ENCODE data around the gene AANAT.

Gene AANAT

DNA sequence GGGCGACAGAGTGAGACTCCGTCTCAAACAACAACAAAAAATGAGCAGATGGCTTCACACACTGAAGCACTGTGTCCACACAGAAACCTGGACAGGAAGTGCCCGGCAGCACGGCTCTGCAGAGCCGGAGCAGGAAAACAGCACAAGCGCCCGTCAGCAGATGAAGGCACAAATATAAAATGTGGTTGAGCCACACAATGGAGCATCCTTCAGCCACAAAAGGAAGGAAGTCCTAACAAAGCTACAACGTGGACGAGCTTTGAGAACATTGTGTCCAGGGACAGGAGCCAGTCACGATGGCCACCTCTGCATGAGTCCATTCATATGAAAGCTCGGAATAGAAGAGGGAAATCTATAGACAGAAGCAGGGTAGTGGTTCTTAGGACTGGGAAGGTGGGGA is 18.2 kb downstream of the AANAT start:
- DNase-seq (ENCODE audit: insufficient read length, low spot score) = no peak
- no peak for FAIRE-seq

DNA sequence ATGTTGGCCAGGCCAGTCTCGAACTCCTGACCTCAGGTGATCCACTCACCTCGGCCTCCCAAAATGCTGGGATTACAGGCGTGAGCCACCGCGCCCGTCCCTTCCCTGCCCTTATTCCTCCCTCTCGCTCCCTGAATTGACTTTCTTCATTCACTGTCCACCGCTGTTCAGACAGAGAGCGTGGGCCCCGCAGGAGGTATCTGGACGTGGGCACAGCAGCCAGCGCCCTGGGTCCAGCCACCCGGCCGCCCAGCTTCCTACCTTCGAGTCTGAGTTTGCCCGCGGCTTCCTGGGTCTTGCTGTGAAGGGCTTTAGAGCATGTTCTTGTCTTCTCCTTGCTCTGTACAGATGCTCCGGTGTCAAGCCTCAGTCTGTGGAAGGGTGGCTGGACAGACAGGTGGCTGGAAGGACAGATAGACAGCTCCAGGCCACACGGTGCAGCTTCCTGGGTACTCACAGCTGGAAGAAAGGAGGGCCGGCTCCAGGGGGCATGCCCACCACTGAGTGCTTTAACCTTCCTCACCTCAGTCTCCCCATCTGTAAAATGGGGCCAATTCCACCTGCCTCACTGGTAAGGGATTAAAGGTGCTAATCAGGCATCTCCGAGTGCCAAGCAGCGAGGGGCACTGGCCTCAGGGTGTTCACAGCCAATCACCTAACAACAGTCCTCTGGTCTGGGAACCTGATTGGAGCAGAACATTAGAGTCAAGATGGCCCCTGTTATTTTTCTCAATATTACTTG is 20.2 kb downstream of the AANAT start:
- FAIRE-seq (no peak), DNase-seq (ENCODE audit: insufficient read length, low spot score) (no peak)

DNA sequence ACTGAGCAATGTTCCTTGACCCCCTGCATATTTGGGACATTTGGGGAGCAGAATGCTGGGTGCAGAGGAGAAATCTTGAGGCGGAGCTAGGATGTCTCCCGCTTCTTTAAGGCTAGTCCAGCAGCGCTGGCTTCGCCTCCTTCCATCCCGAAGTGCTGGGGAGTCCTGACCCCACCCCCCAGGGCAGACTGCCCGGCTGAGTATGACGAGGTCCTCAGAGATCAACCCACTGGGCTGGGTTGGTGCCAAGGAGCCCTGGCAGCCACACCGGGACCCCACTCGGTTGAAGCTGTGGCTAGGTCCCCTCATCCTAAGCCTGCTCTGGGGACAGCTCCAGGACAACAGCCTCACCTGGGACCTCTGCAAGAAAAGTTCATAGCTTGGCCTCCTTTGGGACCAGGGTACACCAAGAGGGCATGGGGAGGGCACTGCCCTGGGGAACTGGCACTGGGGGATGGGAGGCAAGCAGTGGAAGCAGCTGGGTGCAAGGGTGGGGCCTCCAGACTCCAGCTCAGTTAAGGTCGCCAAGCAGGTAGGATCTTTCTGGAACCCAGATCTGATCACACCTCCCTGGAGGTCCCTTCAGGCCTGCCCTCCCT is 22.8 kb downstream of the AANAT start:
- DNase-seq (ENCODE audit: insufficient read length, low spot score) = no peak

DNA sequence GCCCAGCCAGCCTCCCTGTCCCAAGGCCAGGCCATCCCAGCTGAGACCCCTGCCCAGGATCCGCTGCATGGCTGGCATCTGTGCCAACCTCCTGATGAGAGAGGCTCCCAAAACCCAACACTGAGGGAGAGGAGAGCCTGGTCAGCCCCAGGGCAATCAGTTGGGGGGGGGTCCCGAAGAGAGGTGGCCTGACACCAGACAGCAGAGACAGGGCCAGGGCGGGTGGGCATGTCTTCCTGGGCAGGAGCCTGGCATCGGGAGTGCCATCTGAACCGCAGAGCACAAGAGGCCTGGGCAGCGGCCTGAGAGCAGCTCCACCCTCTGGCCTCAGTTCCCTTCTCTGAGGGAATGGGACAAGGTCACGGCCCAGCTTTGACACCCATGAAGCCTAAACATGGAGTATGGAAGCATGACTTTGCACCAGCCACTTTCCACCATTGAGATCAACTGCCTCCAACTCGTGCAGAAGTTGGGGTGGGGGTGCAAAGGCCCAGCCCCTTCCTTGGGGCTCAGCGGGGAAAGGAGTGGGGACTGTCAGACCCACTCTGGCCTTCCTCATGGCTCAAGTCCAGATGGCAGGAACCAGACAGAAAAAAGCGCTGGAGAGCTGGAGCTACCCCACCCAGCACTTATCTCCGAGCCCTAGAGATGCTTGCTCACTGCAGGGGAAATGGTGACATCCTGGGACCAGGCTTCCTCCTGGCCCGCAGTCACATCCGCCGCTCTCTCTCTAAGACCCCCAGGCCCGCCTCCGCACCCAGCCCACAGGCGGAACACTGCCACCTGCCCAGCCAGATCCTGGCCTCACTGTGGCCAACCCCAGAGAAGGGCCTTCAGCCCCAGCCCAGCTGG is 24.1 kb downstream of the AANAT start:
- FAIRE-seq = no peak
- DNase-seq (ENCODE audit: insufficient read length, low spot score) = no peak

More for the DNA sequence above, 22.8 kb downstream of the AANAT start:
- no peak for FAIRE-seq

DNA sequence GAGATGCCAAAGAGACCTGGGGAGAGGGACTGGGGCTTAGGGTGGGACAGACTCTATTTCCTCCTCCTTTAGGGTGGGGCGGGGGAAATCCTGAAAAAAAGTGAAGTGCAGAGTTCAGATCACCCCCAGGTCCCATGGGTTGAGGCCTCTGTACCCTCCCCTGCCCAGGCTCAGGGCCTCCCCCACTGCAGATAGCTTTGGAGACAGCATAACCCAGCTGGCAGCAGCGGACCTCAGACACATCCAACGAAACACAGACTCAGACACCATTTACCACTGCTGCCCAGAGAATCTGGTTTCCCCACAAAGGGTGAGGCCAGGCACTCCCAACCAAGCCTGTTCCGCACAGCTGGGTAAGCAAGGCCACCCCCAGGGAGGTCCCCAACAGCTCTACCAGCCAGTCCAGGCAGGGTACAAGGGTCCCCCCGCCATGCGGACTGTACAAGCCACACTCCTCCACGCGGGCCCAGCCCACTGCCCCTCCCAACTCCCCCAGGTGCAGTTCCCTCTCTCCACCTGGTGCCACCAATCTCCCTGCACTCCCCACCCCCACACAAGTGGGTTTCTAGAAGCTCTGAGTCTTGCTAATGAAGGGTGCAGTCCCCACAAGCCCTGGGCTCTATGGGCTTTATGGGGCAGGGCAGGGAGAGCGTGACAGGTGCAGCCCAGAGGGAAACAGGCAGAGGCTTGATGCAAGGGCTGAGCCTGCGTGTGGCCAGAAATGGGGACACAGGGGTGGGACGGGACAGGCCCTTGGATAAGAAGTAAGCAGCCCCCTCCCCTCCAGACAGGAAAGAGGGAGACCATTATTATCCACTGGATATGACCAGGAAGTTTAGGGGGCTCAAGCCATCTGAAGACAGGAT is 25.0 kb downstream of the AANAT start:
- DNase-seq (ENCODE audit: insufficient read length, low spot score) (peak; percentile 44), FAIRE-seq (peak; percentile 98)

DNA sequence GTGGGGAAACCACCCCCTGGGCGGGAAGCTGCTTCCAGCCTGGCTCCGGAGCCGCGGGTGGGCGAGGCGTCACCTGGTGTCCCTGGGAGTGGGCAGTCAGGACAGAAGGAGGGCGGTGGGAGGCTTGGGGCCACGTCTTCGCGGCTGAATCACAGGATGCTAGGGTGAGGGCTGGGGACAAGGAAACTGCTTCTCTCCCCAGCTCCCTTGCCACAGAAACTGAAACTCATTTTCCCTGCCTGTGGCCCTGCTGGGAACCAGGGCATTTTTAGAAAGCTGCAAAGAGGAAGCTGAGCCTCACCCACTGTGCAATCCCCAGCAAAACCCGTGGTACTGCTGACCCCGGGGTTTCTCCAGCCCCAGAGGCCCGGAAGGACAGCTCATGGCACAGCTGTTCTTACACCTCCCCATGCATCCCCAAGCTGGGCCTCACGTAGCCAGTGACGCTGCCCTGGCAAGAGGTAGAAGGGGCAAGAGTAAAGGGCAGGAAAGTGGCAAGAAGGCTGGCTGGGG is 25.6 kb downstream of the AANAT start:
- DNase-seq (ENCODE audit: insufficient read length, low spot score) (peak; percentile 50), FAIRE-seq (no peak)

DNA sequence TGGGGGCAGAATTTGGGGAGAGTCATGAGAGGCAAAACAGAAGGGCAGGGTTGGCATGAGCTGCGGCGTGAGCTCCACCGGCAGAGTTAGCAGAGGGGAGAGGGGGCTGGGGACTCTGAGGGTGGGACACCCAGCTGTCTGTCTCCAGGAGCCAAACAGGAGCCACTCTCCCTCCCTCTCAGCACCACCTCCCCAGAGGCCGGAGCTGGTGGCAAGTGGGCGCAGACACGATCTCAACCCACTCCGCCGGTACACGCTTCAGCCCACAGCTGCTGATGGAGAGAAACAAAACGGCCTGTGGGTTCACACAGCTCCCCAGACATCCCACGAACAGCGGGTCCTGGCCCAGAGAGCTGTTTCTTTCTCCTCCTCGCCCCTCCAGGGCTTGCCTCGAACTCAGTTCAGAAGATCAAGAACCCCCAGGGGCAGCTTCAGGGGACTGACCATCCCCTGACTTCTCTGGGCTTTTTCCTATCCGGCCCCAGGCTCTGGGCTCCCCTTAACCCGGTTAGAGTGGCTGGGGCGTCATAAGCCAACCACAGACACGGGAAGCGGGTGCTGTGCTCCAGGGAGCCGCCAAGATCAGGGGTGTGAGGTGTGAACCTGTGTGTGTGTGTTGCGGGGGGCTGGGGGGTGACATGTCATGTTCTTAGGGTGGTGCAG is 26.2 kb downstream of the AANAT start:
- DNase-seq (ENCODE audit: insufficient read length, low spot score) = no peak
- FAIRE-seq = peak; percentile 67

DNA sequence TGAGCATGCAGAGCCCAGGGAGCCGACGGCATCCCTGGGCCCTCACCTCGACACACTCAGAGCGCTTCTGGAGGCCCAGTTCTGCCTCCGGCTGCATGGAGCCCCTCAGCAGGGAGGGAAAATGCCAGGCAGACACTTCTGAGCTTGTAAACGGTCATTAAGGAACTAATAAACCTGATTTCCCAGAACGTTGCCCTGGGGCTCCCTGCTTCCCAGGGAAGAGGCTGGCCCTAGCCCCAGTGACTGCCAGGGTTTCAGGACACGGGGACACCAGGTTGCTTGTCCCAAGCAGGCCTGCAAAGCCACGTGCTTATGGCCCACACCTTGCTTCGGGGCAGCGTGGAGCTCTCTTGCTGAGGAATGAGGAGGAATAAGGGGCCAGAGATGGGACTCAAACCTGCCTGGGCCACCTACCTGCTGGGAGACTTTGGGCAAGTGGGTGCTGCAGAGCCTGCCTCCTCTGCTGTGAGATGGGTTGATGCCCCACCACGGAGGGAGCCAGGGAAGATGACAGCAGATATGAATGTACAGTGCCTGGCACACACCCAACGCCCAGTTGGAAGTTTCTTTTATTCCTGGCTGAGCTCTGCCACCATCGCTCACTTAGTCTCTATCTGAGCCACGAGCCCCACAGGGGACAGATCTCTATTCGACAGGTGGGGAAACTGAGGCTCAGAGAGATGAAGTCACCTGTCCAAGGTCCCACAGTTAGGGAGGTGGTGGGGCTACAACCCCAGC is 28.4 kb downstream of the AANAT start:
- FAIRE-seq = no peak

DNA sequence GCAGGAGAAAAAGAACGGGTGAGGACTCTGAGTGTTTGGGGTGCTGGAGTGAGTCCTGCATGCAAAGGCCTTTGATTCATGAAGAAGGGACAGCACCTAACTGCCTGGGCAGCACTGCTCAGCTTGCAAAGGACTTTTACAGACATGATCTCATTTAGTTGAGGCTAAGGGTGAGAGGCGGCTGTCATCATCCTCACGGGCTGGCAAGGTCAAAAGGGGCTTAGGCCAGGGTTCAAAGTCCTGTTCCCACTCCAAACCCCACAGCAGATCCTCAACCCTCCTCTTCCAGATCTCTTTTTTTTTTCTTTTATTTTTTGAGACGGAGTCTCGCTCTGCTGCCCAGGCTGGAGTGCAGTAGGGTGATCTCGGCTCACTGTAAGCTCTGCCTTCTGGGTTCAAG is 29.1 kb downstream of the AANAT start:
- FAIRE-seq (no peak), DNase-seq (ENCODE audit: insufficient read length, low spot score) (no peak)

More for the DNA sequence above, 28.4 kb downstream of the AANAT start:
- no peak for DNase-seq (ENCODE audit: insufficient read length, low spot score)

DNA sequence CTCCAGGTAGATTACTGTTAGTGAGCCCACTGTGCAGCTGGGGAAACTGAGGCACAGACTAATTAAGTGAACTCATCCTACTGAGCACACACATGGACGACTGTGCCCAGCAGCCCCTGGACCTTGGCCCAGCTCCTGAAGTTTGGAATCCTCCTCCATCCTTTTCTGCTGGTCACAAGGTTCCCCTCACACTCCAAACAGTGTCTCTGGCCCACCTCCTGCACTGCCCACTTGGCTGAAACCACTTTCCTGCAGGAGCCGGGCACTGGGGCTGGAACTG is 30.2 kb downstream of the AANAT start:
- FAIRE-seq (no peak), DNase-seq (ENCODE audit: insufficient read length, low spot score) (no peak)

DNA sequence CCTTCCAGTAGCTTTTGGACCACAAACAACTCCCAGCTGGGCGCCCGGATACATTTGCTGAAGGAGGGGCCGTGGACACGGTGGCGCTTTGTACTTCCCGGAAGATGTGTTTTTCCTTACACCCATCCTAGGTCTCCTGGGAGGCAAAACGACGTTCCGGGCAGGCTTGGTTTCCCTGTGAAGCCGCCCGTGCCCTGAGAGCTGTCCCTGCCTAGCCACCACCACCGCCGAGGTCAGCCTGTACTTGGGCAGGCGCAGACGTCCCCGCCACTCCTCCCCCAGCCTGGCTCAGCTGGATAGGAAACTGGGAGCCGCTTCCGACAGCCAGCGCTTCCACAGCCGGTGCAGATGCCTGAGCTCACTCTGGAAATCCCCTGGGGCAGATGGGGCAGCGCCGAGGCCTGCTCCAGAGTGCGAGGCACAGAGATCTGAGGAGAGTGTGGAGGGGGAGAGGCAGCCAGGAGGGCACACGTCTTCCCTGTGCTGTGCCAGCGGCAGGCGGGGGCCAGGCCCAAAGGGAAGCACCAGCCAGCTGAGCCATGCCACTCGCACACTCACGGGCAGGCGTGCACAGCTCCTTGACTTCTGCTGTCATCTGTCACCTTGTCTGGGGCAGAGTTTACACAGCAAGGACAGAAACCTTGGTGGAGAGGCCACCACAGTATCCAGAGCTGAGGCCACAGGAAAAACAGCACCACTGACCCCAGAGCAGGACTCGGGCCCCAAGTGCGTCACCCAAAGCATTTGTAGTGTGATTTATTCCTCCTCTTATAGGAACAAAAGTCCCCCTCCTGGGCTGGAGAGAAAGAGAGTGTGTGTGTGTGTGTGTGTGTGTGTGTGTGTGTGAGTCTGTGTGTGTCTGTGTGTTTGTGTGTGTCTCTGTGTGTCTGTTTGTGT is 30.8 kb downstream of the AANAT start:
- no peak for DNase-seq (ENCODE audit: insufficient read length, low spot score)
- no peak for FAIRE-seq

DNA sequence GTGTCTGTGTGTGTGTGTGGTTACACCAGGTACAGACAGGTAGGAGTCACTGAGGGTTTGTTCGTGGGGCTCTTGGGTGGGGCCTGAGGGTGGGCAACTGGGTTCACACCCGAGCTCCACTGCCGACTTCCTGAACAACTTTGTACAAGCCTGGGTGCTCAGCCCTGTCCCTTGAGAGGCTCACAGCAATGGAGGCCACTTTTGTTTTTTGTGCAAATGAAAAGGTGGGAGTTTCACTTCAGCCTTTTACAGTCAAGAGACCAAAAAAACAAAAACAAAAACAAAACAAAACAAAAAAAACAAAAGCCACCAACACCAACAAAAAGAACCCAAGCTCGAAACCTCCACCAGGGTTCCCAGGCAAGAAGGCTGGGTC is 31.5 kb downstream of the AANAT start:
- peak; percentile 57 for DNase-seq (ENCODE audit: insufficient read length, low spot score)
- peak; percentile 93 for FAIRE-seq

DNA sequence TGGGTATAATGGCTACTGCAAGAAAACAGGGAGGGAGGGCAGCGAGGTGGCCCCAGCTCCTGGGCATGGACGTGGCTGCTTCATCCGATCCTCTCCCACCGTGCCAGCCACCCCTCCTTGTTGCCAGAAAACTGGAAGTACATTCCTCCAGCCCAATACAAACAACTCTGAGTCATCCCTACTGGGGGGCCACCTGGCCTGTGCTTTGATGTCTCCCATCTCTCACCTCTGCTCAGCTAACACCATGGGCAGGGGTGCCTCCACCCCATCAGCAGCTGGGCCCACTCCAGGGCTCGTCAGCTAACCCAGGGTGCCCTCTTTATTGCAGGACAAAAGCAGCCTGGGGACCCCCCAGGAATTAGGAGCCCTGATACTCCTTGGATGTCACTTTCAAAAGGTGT is 31.9 kb downstream of the AANAT start:
- DNase-seq (ENCODE audit: insufficient read length, low spot score) = no peak
- FAIRE-seq = no peak

DNA sequence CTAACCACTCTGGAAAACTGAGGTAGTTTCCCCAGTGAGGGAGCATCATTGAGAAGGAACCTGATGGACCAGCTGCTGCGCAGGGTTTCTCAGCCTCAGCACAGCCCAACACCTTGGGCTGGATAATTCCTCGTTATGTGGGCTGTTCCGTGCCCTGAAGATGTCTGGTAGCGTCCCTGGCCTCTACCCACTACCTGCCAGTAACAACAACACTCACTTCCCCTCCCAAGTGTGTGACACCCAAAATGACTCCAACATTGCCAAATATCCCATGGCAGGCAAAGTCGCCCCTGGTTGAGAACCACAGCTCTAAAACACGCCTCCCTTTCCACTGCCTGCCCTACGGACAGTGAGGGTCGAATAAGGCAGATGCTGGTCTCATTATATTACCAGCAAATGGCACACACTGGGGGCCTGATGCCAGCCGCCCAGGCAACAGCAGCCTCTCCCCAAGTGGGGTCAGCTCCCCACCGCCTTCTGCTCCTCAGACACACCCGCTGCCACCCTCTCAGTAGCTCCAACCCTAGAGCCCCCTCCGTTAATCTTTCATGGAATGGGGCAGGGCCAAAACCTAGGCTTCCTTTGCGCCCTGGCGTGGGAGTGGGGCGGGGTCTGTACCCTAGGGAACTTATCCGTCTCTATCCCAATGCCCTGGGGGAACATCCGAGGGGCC is 32.8 kb downstream of the AANAT start:
- DNase-seq (ENCODE audit: insufficient read length, low spot score) (no peak), FAIRE-seq (no peak)

DNA sequence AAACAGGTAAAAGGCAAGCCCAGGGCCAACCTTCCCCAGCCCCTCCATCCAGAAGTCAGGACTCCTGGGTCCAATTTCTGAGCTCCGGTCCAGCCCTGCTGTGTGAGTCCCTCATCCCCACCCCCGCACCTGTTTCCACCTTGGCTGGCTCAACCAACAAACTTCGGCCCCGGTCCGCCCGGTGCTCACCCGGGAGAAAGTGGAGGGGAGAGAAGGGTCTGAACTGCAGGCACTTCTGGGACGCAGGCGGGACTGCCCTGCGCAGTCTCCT is 33.3 kb downstream of the AANAT start:
- DNase-seq (ENCODE audit: insufficient read length, low spot score) (peak; percentile 26), FAIRE-seq (no peak)

DNA sequence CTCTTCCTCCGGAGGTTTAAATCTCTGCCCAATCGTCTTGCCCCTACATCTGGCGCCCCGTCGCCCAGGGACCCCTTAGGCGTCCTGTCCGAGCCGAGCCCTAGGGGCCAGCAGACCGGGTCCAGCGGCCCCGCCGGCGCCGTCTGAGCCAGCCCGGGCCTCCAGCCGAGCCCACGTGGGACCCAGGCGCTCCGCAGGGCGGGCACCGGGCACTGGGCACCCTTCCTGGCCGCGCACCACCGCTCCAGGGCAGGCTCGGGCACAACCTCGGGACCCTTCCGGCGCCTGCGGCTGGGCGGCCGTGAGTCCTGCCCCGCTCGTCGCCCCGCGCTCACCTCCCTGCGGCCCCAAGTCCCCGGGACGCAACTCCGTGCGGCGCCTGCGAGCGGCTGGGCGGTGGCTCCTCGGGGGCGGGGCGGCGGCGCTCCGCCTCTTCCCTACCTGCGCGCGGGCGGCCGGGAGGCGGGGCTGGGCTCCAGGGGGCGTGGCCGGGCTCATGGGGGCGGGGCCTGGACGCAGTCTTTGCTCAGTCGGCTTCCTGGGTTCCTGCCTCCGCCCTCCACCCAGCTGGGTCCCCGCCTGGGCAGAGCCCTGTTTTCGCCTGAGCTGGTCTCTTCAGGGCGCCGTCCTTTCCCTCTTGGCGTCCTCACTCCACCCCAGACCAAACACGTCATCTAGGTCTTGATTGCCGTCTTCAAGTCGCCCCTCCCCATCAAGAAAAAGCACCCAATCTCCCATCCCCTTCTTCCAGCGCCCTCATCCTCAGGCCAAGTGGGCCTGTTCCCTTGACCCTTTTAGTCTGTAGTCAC is 33.8 kb downstream of the AANAT start, which contains the start of gene RHBDF2:
Gene RHBDF2, minus strand, starts transcription at position 406 of the 809 bp plus-strand sequence. CDS start 19,899 bp downstream, outside the sequence.
- FAIRE-seq (peak; percentile 88), DNase-seq (ENCODE audit: insufficient read length, low spot score) (peak; percentile 85)

DNA sequence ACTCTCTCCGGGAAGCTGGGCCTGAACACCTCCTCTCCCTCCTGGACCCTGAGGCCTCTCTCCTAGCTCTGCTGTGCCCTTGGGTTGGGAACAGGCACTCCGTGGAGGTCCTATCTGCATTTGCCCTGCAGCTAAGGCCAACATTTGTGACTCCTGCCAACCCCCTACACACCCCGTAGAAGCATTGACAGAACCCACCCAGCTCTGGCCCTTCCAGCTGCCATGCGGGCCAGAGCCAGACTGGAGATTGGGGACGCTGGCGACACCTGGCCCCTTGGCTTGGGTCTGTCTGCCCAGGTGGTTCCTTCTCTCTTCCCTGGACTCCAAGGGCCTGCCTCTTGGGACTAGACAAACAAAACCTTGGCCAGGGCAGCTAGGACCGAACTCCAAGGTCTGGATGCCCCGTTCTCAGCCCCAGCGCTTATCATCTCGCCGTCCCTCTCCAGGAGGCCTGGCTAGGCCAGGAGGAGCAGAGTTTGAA is 34.5 kb downstream of the AANAT start:
- FAIRE-seq (no peak), DNase-seq (ENCODE audit: insufficient read length, low spot score) (no peak)
